ENCODE measurements around the gene SLC1A3.

- TF ChIP-seq, protein P1, sequence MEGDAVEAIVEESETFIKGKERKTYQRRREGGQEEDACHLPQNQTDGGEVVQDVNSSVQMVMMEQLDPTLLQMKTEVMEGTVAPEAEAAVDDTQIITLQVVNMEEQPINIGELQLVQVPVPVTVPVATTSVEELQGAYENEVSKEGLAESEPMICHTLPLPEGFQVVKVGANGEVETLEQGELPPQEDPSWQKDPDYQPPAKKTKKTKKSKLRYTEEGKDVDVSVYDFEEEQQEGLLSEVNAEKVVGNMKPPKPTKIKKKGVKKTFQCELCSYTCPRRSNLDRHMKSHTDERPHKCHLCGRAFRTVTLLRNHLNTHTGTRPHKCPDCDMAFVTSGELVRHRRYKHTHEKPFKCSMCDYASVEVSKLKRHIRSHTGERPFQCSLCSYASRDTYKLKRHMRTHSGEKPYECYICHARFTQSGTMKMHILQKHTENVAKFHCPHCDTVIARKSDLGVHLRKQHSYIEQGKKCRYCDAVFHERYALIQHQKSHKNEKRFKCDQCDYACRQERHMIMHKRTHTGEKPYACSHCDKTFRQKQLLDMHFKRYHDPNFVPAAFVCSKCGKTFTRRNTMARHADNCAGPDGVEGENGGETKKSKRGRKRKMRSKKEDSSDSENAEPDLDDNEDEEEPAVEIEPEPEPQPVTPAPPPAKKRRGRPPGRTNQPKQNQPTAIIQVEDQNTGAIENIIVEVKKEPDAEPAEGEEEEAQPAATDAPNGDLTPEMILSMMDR (IDR thresholded peaks at IDR 0.05) = no peak
- no peak for TF ChIP-seq POLR2A (IDR thresholded peaks at IDR 0.05)
Observed at GRCh38 chr5:36630201-36631145, 24.1 kb downstream of the SLC1A3 start.

All from body of pancreas (tissue), 4 donors.